H9 (cell line): ENCODE data around the gene CSTA. TPM values are rescaled to one million over a fixed set of nuclear protein-coding genes. Genes with fewer than 3 reads are reported as not detected.

ENCODE experiments used
- DNase-seq: peaks from one replicate; pipeline ENCODE4 v3.0.0-alpha.2; 2017
- H2AFZ ChIP-seq: one replicate; pipeline ENCODE4 v1.6.1; 2013; ENCODE audit warnings: mild to moderate bottlenecking, low read length, control low read depth, moderate library complexity
- H2AK5ac ChIP-seq: 2 replicates; pipeline ENCODE4 v1.6.1; 2013; ENCODE audit warnings: low read length, control low read depth, mixed read lengths; ENCODE audit not compliant: insufficient read length
- H2BK120ac ChIP-seq: one replicate; pipeline ENCODE4 v1.6.1; 2013; ENCODE audit warnings: low read depth, mild to moderate bottlenecking, low read length, control low read depth, inconsistent platforms; ENCODE audit not compliant: poor library complexity, severe bottlenecking
- H2BK12ac ChIP-seq: 2 replicates; pipeline ENCODE4 v1.6.1; 2013; ENCODE audit warnings: low read length, control low read depth, mixed read lengths, low read depth; ENCODE audit not compliant: insufficient read length
- H2BK15ac ChIP-seq: 2 replicates; pipeline ENCODE4 v1.6.1; 2013; ENCODE audit warnings: low read depth, low read length, control low read depth
- H2BK20ac ChIP-seq: one replicate; pipeline ENCODE4 v1.6.1; 2013; ENCODE audit warnings: low read depth, mild to moderate bottlenecking, low read length, control low read depth, inconsistent platforms; ENCODE audit not compliant: poor library complexity, severe bottlenecking
- H2BK5ac ChIP-seq: 2 replicates; pipeline ENCODE4 v1.6.1; 2013; ENCODE audit warnings: low read length, control low read depth, mixed read lengths; ENCODE audit not compliant: insufficient read length
- H3K14ac ChIP-seq: 2 replicates; pipeline ENCODE4 v1.6.1; 2013; ENCODE audit warnings: low read length, control low read depth; ENCODE audit not compliant: insufficient read depth
- H3K18ac ChIP-seq: 2 replicates; pipeline ENCODE4 v1.6.1; 2013; ENCODE audit warnings: low read depth, mild to moderate bottlenecking, mixed read lengths, low read length, control low read depth; ENCODE audit not compliant: insufficient read length
- H3K23ac ChIP-seq: 2 replicates; pipeline ENCODE4 v1.6.1; 2013; ENCODE audit warnings: low read length, control low read depth, mixed read lengths, low read depth; ENCODE audit not compliant: insufficient read length
- H3K23me2 ChIP-seq: 2 replicates; pipeline ENCODE4 v1.6.1; 2013; ENCODE audit warnings: low read depth, mild to moderate bottlenecking, mixed read lengths, low read length, control low read depth; ENCODE audit not compliant: insufficient read length, poor library complexity, severe bottlenecking
- H3K27ac ChIP-seq: 2 replicates; pipeline ENCODE4 v1.5.1; 2013; ENCODE audit warnings: low read length, control low read depth, mixed read lengths, low read depth; ENCODE audit not compliant: insufficient read length
- H3K27me3 ChIP-seq: 2 replicates; pipeline ENCODE4 v1.6.1; 2013; ENCODE audit warnings: low read length, control low read depth, inconsistent platforms; ENCODE audit not compliant: insufficient read depth
- H3K4ac ChIP-seq: 2 replicates; pipeline ENCODE4 v1.6.1; 2013; ENCODE audit warnings: low read depth, mild to moderate bottlenecking, control low read depth, inconsistent platforms, low read length, moderate library complexity
- H3K4me1 ChIP-seq: 2 replicates; pipeline ENCODE4 v1.6.1; 2013; ENCODE audit warnings: low read length, control low read depth, inconsistent platforms; ENCODE audit not compliant: insufficient read depth
- H3K4me2 ChIP-seq: 2 replicates; pipeline ENCODE4 v1.6.1; 2013; ENCODE audit warnings: low read length, control low read depth, mixed read lengths; ENCODE audit not compliant: insufficient read length, insufficient read depth
- H3K56ac ChIP-seq: 2 replicates; pipeline ENCODE4 v1.6.1; 2013; ENCODE audit warnings: low read depth, mild to moderate bottlenecking, mixed read lengths, low read length, control low read depth; ENCODE audit not compliant: insufficient read length
- H3K79me1 ChIP-seq: 2 replicates; pipeline ENCODE4 v1.6.1; 2013; ENCODE audit warnings: low read depth, mild to moderate bottlenecking, moderate library complexity, low read length, control low read depth, inconsistent platforms; ENCODE audit not compliant: insufficient read depth, poor library complexity, severe bottlenecking
- H3K79me2 ChIP-seq: 2 replicates; pipeline ENCODE4 v1.6.1; 2013; ENCODE audit warnings: low read length, control low read depth, inconsistent platforms; ENCODE audit not compliant: insufficient read depth
- H3K9ac ChIP-seq: 2 replicates; pipeline ENCODE4 v1.6.1; 2013; ENCODE audit warnings: low read length, control low read depth, mixed read lengths; ENCODE audit not compliant: insufficient read length; ENCODE audit errors: extremely low read depth
- H3K9me3 ChIP-seq: one replicate; pipeline ENCODE4 v1.6.1; 2013; ENCODE audit warnings: low read depth, low read length, inconsistent platforms; ENCODE audit not compliant: control insufficient read depth
- H3T11ph ChIP-seq: one replicate; pipeline ENCODE4 v1.6.1; 2013; ENCODE audit warnings: mild to moderate bottlenecking, low read length, control low read depth, inconsistent platforms
- H4K20me1 ChIP-seq: one replicate; pipeline ENCODE4 v1.6.1; 2013; ENCODE audit not compliant: control insufficient read depth, insufficient read length, insufficient read depth
- H4K5ac ChIP-seq: 2 replicates; pipeline ENCODE4 v1.6.1; 2013; ENCODE audit warnings: low read depth, mild to moderate bottlenecking, mixed read lengths, low read length, control low read depth; ENCODE audit not compliant: insufficient read length
- H4K8ac ChIP-seq: replicated peaks from 2 replicates; pipeline ENCODE4 v1.6.1; 2013; ENCODE audit warnings: low read length, control low read depth, mixed read lengths, low read depth; ENCODE audit not compliant: insufficient read length
- H4K91ac ChIP-seq: 2 replicates; pipeline ENCODE4 v1.6.1; 2013; ENCODE audit warnings: low read depth, mild to moderate bottlenecking, moderate library complexity, mixed read lengths, low read length, control low read depth; ENCODE audit not compliant: insufficient read length
- H3K27ac Mint-ChIP-seq, 3 experiments: 2 replicates in 2 of 3; 3 replicates in 1 of 3; pipeline ENCODE4 v1.8.0; 2020 to 2021; ENCODE audit warnings: mixed read lengths in 3 of 3, mild to moderate bottlenecking in 1 of 3, moderate library complexity in 1 of 3
- H3K27me3 Mint-ChIP-seq: 2 replicates; pipeline ENCODE4 v1.8.0; 2021; ENCODE audit warnings: low read depth, mild to moderate bottlenecking, moderate library complexity, mixed read lengths
- H3K36me3 Mint-ChIP-seq, 3 experiments: 2 replicates in 2 of 3; 3 replicates in 1 of 3; pipeline ENCODE4 v1.8.0; 2020 to 2021; ENCODE audit warnings: low read depth in 3 of 3, mixed read lengths in 3 of 3; ENCODE audit not compliant: insufficient read depth in 1 of 3
- H3K4me1 Mint-ChIP-seq, 2 experiments: 2 replicates each; pipeline ENCODE4 v1.8.0; 2020; ENCODE audit warnings: mixed read lengths in 2 of 2
- H3K4me3 Mint-ChIP-seq, 2 experiments: 2 replicates in 1 of 2; 3 replicates in 1 of 2; pipeline ENCODE4 v1.8.0; 2020 to 2021; ENCODE audit warnings: mild to moderate bottlenecking in 2 of 2, mixed read lengths in 2 of 2, moderate library complexity in 1 of 2
- H3K9me3 Mint-ChIP-seq, 2 experiments: 2 replicates in 1 of 2; 3 replicates in 1 of 2; pipeline ENCODE4 v1.8.0; 2020; ENCODE audit warnings: mild to moderate bottlenecking in 2 of 2, mixed read lengths in 2 of 2, moderate library complexity in 1 of 2
- WGBS: extraction: QIAGEN DNeasy Blood & Tissue Kit; methylation state at CpG from one replicate; pipeline ENCODE4 v1.1.7; 2013; ENCODE audit warnings: missing lambda C conversion rate, low lambda C conversion rate, mixed read lengths; ENCODE audit not compliant: insufficient read length; ENCODE audit errors: extremely low coverage; 5-methylcytosine and 5-hydroxymethylcytosine counted together
- total RNA-seq: library from RNA; stranded (reverse); gene quantifications from 2 replicates; pipeline ENCODE4 v1.2.1, GENCODE V29; 2021
- TF ChIP-seq, protein P1 (sequence below): fragments of 200-600 bp; sonication (generic); conservative IDR thresholded peaks from 3 replicates; pipeline ENCODE4 v1.8.0; 2021; ENCODE audit warnings: antibody characterized with exemption, mild to moderate bottlenecking

The CSTA gene
- total RNA-seq, 1 experiment from 2014 or later = not detected

DNA sequence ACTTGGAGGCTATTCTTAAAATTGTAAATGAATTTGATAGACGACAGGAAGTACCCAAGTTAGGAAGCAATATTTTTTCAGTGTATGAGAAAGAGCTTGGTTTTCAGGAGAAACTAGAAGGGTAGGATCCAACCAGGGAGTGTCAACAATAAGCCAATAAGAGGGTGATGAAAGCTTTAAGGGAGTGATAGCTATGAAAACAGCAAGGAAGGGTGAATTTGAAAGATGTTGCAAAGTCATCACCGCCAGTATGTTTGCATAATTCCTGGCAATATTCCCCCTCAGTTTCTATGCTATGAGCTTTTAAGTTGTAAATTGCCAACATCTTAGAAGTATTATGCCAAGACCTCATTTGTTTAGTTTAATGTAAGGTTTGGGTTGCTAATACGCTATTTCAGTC is 11.8 kb upstream of the CSTA start:
- no peak for DNase-seq
- no peaks in the 10 kb centered on the region; a peak in 1 of 7 replicates for H3K36me3 Mint-ChIP-seq
- H3K27me3 Mint-ChIP-seq = peaks cover 7% of the 10 kb centered on the region
- Histone ChIP-seq H3K4ac (no peak overlapping the region), H2AFZ (no peak overlapping the region), H2BK20ac (no peak overlapping the region), H3K27ac (no peak overlapping the region), H2BK5ac (no peak overlapping the region), H3K18ac (no peak overlapping the region), H3K4me1 (no peaks in the 10 kb centered on the region), H3K27me3 (no peaks in the 10 kb centered on the region), H4K20me1 (no peaks in the 10 kb centered on the region), H2BK12ac (no peak overlapping the region), H3K9me3 (no peaks in the 10 kb centered on the region), H3T11ph (no peak overlapping the region), H2BK15ac (no peak overlapping the region), H3K9ac (no peak overlapping the region), H3K79me1 (no peaks in the 10 kb centered on the region), H3K23me2 (no peaks in the 10 kb centered on the region), H4K91ac (no peak overlapping the region), H3K23ac (no peak overlapping the region), H3K56ac (no peak overlapping the region), H2AK5ac (no peak overlapping the region), H2BK120ac (no peak overlapping the region), H4K5ac (no peak overlapping the region), H3K14ac (no peak overlapping the region), H3K4me2 (no peak overlapping the region), H4K8ac (no peak overlapping the region), H3K79me2 (no peaks in the 10 kb centered on the region)
- WGBS = no CpG with 5 or more reads among the region's 3 CpGs
- peaks cover 10 to 13% of the 10 kb centered on the region in 2 experiments for H3K4me1 Mint-ChIP-seq
- H3K9me3 Mint-ChIP-seq = no peaks in the 10 kb centered on the region; a peak in 2 of 5 replicates
- TF ChIP-seq, protein P1, sequence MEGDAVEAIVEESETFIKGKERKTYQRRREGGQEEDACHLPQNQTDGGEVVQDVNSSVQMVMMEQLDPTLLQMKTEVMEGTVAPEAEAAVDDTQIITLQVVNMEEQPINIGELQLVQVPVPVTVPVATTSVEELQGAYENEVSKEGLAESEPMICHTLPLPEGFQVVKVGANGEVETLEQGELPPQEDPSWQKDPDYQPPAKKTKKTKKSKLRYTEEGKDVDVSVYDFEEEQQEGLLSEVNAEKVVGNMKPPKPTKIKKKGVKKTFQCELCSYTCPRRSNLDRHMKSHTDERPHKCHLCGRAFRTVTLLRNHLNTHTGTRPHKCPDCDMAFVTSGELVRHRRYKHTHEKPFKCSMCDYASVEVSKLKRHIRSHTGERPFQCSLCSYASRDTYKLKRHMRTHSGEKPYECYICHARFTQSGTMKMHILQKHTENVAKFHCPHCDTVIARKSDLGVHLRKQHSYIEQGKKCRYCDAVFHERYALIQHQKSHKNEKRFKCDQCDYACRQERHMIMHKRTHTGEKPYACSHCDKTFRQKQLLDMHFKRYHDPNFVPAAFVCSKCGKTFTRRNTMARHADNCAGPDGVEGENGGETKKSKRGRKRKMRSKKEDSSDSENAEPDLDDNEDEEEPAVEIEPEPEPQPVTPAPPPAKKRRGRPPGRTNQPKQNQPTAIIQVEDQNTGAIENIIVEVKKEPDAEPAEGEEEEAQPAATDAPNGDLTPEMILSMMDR = no peak
- no peak overlapping the region for H3K4me3 Mint-ChIP-seq
- no peak overlapping the region for H3K27ac Mint-ChIP-seq
